Left cardiac atrium (tissue), 4 donors: Measurements from ENCODE around the gene NT5C3A. TPM values are rescaled to one million over a fixed set of nuclear protein-coding genes. Genes with fewer than 3 reads are reported as not detected.
"Not testable (repeated sequence)": the region's sequence is repeated elsewhere in the genome, so short reads cannot be mapped to it uniquely, and the experiment has no call there.

Experiments used
- ATAC-seq, 2 donors: fragments of 200-7000 bp; cut with Tn5 transposase; one replicate each; pipeline ENCODE4 v1.9.1; 2020; ENCODE audit warnings: mild to moderate bottlenecking in 2 of 2, moderate library complexity in 2 of 2
- DNase-seq: peaks from one replicate; pipeline ENCODE4 v3.0.0-alpha.2; 2020
- intact Hi-C, 2 donors: fragments of 100-400 bp; cut with DNase I; formaldehyde crosslinking; loops; one replicate each; pipeline versions ENCODE4 v1.14.1 to v1.15.1; 2022 to 2023
- total RNA-seq, 2 donors: library from RNA; stranded (reverse); fragmentation: NEBNext Ultra II Directional; extraction: Animal tissue kit (Norgen Biotek cat#: 25700); gene quantifications; one replicate each; pipeline ENCODE4 v1.2.1, GENCODE V29; 2021
- donor health status: DM: no; HTN: yes; CAD: no.
- donor health status: DM: no; HTN: yes; CAD: no; lungs with severe emphysema.
- donor health status: DM: yes; HTN: yes; CAD: no.
- donor health status: Dilated cardiomyopathy.

NT5C3A gene
- total RNA-seq, 2 donors from 2014 or later = 20.1 to 21.2 TPM

- intact Hi-C loops, DNase-seq, ATAC-seq: not testable (repeated sequence)
Measured at GRCh38 chr7:32999380-32999779, 63.2 kb downstream of the NT5C3A start.

GRCh38 chr7:32998361-32999171 lies 64.0 kb downstream of the NT5C3A start:
- intact Hi-C loops = not testable (repeated sequence)
- DNase-seq (peak; percentile 69), ATAC-seq (peak; percentile 87 to 93)

GRCh38 chr7:32997956-32998355 lies 64.6 kb downstream of the NT5C3A start:
- ATAC-seq, intact Hi-C loops: not testable (repeated sequence)

GRCh38 chr7:32992750-32993149 lies 69.8 kb downstream of the NT5C3A start:
- ATAC-seq = peak; percentile 50 to 78
- DNase-seq, intact Hi-C loops: not testable (repeated sequence)

More at GRCh38 chr7:32997956-32998355, 64.6 kb downstream of the NT5C3A start:
- DNase-seq = not testable (repeated sequence)

- ATAC-seq, DNase-seq, intact Hi-C loops: not testable (repeated sequence)
Measured at GRCh38 chr7:32991975-32992700, 70.4 kb downstream of the NT5C3A start.

GRCh38 chr7:32991068-32991585 lies 71.4 kb downstream of the NT5C3A start:
- intact Hi-C loops, DNase-seq: not testable (repeated sequence)
- ATAC-seq = peak; percentile 32 to 48

GRCh38 chr7:32988148-32988547 lies 74.4 kb downstream of the NT5C3A start:
- intact Hi-C loops, DNase-seq, ATAC-seq: not testable (repeated sequence)

- ATAC-seq, intact Hi-C loops, DNase-seq: not testable (repeated sequence)
Measured at GRCh38 chr7:32979902-32980301, 82.7 kb downstream of the NT5C3A start.

GRCh38 chr7:32979246-32979645 lies 83.3 kb downstream of the NT5C3A start:
- peak; percentile 50 for DNase-seq

GRCh38 chr7:32977159-32977558 lies 85.4 kb downstream of the NT5C3A start:
- ATAC-seq, DNase-seq, intact Hi-C loops: not testable (repeated sequence)

More at GRCh38 chr7:32979246-32979645, 83.3 kb downstream of the NT5C3A start:
- ATAC-seq = peak in 1 of 2 donors; percentile 87
- intact Hi-C loops = not testable (repeated sequence)

GRCh38 chr7:32971967-32972366 lies 90.6 kb downstream of the NT5C3A start:
- intact Hi-C loops = not testable (repeated sequence)
- ATAC-seq = peak; percentile 63 to 78

GRCh38 chr7:32967268-32967582 lies 95.4 kb downstream of the NT5C3A start:
- ATAC-seq, intact Hi-C loops, DNase-seq: not testable (repeated sequence)

More at GRCh38 chr7:32971967-32972366, 90.6 kb downstream of the NT5C3A start:
- not testable (repeated sequence) for DNase-seq

GRCh38 chr7:32966489-32967267 lies 95.9 kb downstream of the NT5C3A start:
- DNase-seq, ATAC-seq, intact Hi-C loops: not testable (repeated sequence)

GRCh38 chr7:32964461-32965159 lies 98.0 kb downstream of the NT5C3A start:
- intact Hi-C loops, DNase-seq: not testable (repeated sequence)
- peak; percentile 78 to 89 for ATAC-seq
